C4-2B (cell line): ENCODE results near the gene CNTNAP5.

Experiments
- H3K27ac ChIP-seq: fragments of 450-650 bp; 2 replicates; pipeline ENCODE4 v1.5.1; 2017
- ZFX ChIP-seq: fragments of 450-650 bp; IDR thresholded peaks from 2 replicates; pipeline ENCODE4 v1.6.1; 2017
- TF ChIP-seq, protein P1 (sequence below): fragments of 450-650 bp; conservative IDR thresholded peaks from 2 replicates; pipeline ENCODE4 v1.5.1; 2017; ENCODE audit warnings: mild to moderate bottlenecking

The CNTNAP5 gene

DNA sequence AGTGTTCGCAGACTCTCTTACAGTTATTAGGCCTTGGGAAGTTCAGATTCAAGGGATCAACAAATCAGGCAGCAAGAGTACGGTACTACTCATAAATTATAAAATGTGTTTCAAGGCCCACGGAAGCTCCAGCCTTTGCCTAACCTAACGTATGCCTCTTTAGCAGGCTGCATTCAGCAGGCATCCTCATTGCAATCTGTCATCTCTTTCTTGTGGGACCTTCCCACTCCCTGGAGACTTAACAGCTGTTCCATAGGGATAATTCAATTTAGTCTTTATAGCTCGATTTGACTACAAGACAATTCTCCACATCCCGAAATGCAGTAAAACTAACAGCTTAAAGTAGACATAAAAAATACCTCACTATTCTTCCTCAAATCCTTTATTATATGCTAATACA lies 453.7 kb downstream of the CNTNAP5 start:
- TF ChIP-seq ZFX = no peak
- TF ChIP-seq, protein P1, sequence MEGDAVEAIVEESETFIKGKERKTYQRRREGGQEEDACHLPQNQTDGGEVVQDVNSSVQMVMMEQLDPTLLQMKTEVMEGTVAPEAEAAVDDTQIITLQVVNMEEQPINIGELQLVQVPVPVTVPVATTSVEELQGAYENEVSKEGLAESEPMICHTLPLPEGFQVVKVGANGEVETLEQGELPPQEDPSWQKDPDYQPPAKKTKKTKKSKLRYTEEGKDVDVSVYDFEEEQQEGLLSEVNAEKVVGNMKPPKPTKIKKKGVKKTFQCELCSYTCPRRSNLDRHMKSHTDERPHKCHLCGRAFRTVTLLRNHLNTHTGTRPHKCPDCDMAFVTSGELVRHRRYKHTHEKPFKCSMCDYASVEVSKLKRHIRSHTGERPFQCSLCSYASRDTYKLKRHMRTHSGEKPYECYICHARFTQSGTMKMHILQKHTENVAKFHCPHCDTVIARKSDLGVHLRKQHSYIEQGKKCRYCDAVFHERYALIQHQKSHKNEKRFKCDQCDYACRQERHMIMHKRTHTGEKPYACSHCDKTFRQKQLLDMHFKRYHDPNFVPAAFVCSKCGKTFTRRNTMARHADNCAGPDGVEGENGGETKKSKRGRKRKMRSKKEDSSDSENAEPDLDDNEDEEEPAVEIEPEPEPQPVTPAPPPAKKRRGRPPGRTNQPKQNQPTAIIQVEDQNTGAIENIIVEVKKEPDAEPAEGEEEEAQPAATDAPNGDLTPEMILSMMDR = no peak
- H3K27ac ChIP-seq = no peak overlapping the region

DNA sequence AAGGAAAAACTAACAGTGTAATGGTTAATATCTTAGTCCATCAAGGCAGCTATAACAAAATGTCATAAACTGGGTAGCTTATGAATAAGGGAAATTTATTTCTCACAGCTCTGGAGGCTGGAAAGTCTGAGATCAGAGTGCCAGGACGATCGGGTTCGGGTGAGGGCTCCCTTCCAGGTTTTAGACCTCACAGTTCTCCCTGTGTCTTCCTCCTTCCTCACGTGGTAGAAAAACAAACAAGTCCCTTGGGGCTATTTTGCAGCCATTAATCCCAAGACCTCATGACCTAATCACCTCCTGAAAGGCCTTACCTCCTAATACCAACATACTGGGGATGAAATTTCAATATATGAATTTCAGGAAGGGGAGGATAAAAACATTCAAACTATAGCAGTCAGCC lies 455.9 kb downstream of the CNTNAP5 start:
- TF ChIP-seq ZFX = no peak
- TF ChIP-seq, protein P1 = no peak
- no peak overlapping the region for H3K27ac ChIP-seq

DNA sequence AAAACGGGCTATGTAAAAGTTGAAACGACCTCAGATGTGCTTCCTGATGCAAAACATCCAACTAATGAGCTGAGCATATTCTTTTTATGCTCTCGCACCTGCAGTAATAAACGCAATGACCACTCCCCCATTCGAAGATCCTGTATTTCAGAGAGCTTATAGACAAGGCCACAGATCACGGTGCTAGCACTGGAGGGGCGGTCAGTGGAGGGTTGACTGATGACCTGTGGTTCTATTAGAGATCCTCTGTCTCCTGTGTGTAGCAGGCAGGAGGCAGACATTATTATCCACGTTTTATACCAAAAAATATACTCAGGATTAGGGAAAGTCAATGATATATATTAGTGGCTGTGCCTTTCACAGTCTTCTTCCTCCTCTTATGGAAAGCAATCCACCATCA lies 457.0 kb downstream of the CNTNAP5 start:
- no peak for TF ChIP-seq ZFX
- TF ChIP-seq, protein P1 = no peak
- H3K27ac ChIP-seq = no peak overlapping the region

DNA sequence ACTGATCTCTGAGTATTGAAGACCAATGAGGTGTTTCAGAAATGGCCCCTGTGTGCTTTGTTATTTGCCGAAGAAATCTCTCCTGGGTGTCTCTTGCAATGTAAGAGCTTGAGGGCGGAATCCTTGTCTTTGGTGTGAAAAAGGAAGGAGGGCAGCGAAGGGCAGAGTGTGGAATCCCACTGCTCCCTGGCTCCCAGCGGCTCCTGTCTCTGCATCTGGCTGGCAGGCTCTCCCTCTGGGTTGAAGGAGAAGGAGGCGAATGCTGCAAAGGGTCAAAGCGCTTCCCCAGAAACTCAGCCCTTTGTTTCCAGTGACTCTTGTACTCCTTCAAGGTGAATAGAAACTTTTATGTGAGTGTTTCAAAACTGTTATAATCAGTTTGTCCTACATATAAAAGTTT lies 457.5 kb downstream of the CNTNAP5 start:
- no peak overlapping the region for H3K27ac ChIP-seq
- TF ChIP-seq, protein P1 = no peak
- no peak for TF ChIP-seq ZFX

DNA sequence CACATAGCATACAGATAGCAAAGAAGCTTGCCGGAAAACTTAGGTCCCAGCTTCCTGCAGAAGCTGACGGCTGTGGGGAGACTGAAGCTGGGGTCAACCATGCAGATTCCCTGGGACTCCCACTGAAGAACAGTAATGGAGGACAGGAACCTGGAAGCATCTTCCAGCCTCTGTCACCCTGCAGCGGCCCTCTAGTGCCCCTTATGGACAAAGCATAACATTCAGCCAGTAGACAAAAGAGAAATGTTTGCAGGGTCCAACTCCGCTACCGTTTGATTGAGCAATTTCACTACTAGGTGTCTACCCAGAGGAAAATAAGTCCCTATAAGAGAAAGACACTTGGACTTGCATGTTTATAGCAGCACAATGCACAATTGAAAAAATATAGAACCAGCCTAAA lies 460.6 kb downstream of the CNTNAP5 start:
- TF ChIP-seq, protein P1 = peak; percentile 43
- TF ChIP-seq ZFX = no peak

DNA sequence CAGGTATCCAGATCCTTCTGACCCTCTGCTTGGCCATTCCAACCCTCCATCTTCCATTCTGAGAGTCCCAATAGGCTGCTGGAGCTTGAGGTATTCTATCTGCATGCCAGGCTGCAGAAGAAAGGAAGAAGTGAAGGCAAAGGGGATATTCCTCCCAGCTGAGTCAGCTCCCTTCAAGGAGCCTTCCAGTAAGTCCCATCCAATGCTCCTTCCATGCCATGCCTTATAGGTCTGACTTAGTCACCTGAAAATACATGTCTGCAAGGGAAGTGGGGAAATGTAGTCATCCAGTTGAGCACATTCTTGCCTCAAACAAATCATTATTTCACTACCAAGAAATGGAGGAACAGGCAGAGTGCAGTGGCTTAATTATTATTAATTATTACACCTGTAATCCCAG lies 464.6 kb downstream of the CNTNAP5 start:
- no peak overlapping the region for H3K27ac ChIP-seq
- TF ChIP-seq, protein P1 = no peak
- TF ChIP-seq ZFX = no peak

More for the DNA sequence above, 460.6 kb downstream of the CNTNAP5 start:
- no peak overlapping the region for H3K27ac ChIP-seq

DNA sequence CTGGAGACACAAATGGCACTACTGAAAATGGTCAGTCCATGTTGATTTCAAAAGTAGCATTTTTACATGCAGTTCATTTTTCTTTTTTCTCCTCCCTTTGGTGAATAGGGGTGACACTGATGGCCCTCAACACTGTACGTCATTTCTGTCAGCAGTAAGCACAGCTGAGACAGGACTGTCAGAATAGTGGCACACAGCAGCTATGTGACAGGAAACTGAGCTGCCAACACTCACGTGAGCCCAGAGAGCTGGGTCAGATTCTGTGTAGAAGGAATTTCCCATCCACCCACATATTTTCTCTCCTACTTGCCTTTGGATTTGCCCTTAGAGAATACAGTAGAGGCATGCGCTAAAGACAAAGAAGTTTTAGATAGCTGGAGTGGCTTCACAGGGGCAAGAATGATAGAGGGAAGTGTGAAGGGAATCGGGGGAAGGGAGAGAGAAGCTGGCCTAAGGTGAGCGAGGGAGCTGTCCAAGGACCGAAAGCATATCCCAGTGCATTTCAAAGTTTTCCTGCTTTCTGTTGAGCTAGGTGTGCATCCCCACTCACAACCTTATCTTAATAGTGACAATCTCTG lies 476.6 kb downstream of the CNTNAP5 start:
- no peak overlapping the region for H3K27ac ChIP-seq
- no peak for TF ChIP-seq ZFX
- TF ChIP-seq, protein P1 = no peak
